Activated CD8-positive, alpha-beta T cell treated with anti-CD3 and anti-CD28 coated beads for 36 hours (primary cell): ENCODE data around the gene MRM2. TPM values are rescaled to one million over a fixed set of nuclear protein-coding genes. Genes with fewer than 3 reads are reported as not detected.

Source experiments
- ATAC-seq: fragments of 200-7000 bp; cut with Tn5 transposase; one replicate; pipeline ENCODE4 v1.10.0; 2021; ENCODE audit warnings: mild to moderate bottlenecking, moderate library complexity
- CTCF ChIA-PET: fragments of 350-600 bp; sonication (Branson Sonifier 250); formaldehyde crosslinking; loops from one replicate; lab custom pipeline; 2021; ENCODE audit warnings: antibody characterized with exemption; lab: Charles Lee
- POLR2A ChIA-PET: fragments of 350-600 bp; sonication (Branson Sonifier 250); formaldehyde crosslinking; loops from one replicate; lab custom pipeline; 2021; ENCODE audit warnings: antibody characterized with exemption; lab: Charles Lee
- DNase-seq: peaks from one replicate; pipeline ENCODE4 v3.0.0-alpha.2; 2020
- H3K27ac Mint-ChIP-seq: one replicate; pipeline ENCODE4 v1.8.0; 2021; ENCODE audit warnings: mild to moderate bottlenecking, mixed read lengths
- H3K27me3 Mint-ChIP-seq: one replicate; pipeline ENCODE4 v1.8.0; 2021; ENCODE audit warnings: mixed read lengths
- H3K36me3 Mint-ChIP-seq: one replicate; pipeline ENCODE4 v1.8.0; 2021; ENCODE audit warnings: low read depth, mixed read lengths
- H3K4me1 Mint-ChIP-seq: one replicate; pipeline ENCODE4 v1.8.0; 2021; ENCODE audit warnings: low read depth, mixed read lengths
- H3K4me3 Mint-ChIP-seq: one replicate; pipeline ENCODE4 v1.8.0; 2021; ENCODE audit warnings: mild to moderate bottlenecking, moderate library complexity, mixed read lengths
- H3K9me3 Mint-ChIP-seq: one replicate; pipeline ENCODE4 v1.8.0; 2021; ENCODE audit warnings: mixed read lengths
- intact Hi-C: fragments of 100-400 bp; cut with micrococcal nuclease; formaldehyde crosslinking; loops from one replicate; pipeline ENCODE4 v1.10.0; 2022
- total RNA-seq, 2 experiments: library from RNA; stranded (reverse); gene quantifications; one replicate each; pipeline ENCODE4 v1.2.3, GENCODE V29; 2021
- TF ChIP-seq, protein P1 (sequence below): fragments of 200-600 bp; IDR thresholded peaks from one replicate; pipeline ENCODE4 v1.8.0; 2022; ENCODE audit warnings: antibody characterized with exemption, mild to moderate bottlenecking

MRM2 gene
- total RNA-seq, 2 experiments from 2014 or later: 30.3 to 31.9 TPM

DNA sequence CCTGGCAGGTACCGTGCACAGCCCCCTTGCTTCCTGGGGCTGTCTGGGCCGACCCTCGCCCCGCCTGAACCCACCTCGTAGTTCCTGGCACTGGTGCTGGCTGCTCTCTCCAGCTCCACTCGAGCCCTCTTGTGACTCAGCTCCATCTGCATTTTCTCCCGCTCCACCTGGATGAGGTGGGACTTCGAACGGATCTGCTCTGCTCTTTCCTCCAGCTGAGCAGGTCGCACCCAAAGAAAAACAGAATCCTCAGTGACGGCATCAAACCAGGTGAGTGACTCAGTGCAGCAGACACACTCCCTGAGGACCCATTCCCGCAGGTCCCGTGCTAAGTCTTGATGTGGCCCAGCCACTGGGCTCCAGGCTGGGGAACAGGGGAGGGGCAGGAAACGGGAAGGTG is 16.7 kb downstream of the MRM2 start:
- Mint-ChIP-seq H3K9me3 (no peaks in the 10 kb centered on the region), H3K4me3 (no peak overlapping the region), H3K36me3 (peaks cover 23% of the 10 kb centered on the region), H3K4me1 (peaks cover 8% of the 10 kb centered on the region), H3K27me3 (no peaks in the 10 kb centered on the region), H3K27ac (no peak overlapping the region)
- TF ChIP-seq, protein P1, sequence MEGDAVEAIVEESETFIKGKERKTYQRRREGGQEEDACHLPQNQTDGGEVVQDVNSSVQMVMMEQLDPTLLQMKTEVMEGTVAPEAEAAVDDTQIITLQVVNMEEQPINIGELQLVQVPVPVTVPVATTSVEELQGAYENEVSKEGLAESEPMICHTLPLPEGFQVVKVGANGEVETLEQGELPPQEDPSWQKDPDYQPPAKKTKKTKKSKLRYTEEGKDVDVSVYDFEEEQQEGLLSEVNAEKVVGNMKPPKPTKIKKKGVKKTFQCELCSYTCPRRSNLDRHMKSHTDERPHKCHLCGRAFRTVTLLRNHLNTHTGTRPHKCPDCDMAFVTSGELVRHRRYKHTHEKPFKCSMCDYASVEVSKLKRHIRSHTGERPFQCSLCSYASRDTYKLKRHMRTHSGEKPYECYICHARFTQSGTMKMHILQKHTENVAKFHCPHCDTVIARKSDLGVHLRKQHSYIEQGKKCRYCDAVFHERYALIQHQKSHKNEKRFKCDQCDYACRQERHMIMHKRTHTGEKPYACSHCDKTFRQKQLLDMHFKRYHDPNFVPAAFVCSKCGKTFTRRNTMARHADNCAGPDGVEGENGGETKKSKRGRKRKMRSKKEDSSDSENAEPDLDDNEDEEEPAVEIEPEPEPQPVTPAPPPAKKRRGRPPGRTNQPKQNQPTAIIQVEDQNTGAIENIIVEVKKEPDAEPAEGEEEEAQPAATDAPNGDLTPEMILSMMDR: no peak
- no peak for ATAC-seq
- POLR2A ChIA-PET: no interaction called here
- DNase-seq: no peak
- CTCF ChIA-PET: no interaction called here
- intact Hi-C loops: no loop called here

DNA sequence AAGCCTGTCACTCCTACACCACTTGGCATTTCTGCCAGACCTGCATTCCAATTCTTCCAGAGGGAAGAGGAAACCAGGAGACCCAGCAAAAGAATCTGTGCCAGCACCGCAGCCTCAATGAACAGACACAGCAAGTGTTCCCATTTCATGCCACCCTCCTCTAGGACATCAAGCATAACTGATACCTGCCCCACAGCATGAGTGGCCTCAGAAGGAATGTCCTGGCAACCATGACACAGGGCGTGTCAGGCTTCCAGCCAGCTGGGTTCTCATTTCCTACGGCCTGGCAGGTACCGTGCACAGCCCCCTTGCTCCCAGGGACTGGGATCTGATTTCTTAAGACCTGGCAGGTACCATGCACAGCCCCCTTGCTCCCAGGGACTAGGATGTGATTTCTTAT is 17.1 kb downstream of the MRM2 start:
- CTCF ChIA-PET: no interaction called here

DNA sequence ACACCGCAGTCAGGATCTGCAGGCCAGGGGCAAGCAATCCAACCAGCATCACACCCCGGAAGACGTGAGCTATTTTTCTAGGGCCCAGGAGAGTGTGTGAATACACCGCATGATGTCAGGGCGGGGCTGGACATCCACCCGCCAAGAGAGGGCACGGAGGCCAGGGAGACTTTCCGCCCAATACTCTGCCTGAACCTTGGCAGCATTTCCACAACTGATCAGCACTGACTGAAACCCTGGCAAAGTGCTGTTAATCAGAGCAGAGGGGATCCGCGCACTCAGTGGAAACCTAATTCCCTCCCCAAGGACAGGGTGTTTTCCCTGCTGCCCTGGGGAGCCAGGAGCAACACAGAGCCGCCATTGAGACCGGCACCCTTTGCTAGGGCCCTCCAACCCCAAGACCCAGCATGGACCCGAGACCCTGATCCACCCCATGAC is 17.5 kb downstream of the MRM2 start:
- H3K36me3 Mint-ChIP-seq: peaks cover 17% of the 10 kb centered on the region
- intact Hi-C loops: no loop called here
- no peaks in the 10 kb centered on the region for H3K27me3 Mint-ChIP-seq
- ChIA-PET CTCF (no interaction called here), POLR2A (interaction anchor here (1.0 kb wide), 1 partner anchor 8 kb away, joined by 3 read pairs; the partner anchor contains the start of gene MAD1L1)
- TF ChIP-seq, protein P1: no peak
- no peak overlapping the region for H3K4me3 Mint-ChIP-seq
- H3K9me3 Mint-ChIP-seq: no peaks in the 10 kb centered on the region
- no peak overlapping the region for H3K27ac Mint-ChIP-seq
- ATAC-seq: no peak
- peaks cover 3% of the 10 kb centered on the region for H3K4me1 Mint-ChIP-seq
- DNase-seq: no peak

More for the DNA sequence above, 17.1 kb downstream of the MRM2 start:
- H3K4me3 Mint-ChIP-seq: no peak overlapping the region
- no peak for DNase-seq
- H3K9me3 Mint-ChIP-seq: no peaks in the 10 kb centered on the region
- ATAC-seq: no peak
- intact Hi-C loops: no loop called here
- H3K4me1 Mint-ChIP-seq: peaks cover 4% of the 10 kb centered on the region
- peaks cover 20% of the 10 kb centered on the region for H3K36me3 Mint-ChIP-seq
- no peak overlapping the region for H3K27ac Mint-ChIP-seq
- POLR2A ChIA-PET: no interaction called here
- TF ChIP-seq, protein P1: no peak
- no peaks in the 10 kb centered on the region for H3K27me3 Mint-ChIP-seq

DNA sequence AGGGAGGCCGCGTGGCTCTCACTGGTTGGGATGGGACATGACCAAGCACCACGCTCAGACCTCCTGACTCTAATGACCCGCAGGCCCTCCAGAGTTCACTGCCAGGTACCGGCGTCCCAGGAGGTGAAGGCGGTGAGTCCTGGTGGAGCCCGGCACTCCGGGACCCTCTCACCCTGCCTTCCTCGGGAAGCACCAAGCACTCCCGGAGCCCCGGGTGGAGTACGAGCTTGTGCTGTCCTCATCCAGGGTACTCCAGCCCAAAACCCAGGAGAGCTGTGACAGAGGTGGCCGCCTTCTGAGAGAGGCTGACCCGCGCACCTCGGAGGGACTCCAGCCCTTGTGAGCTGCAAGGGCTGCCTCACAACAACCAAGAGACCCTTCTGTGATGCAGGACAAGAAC is 18.7 kb downstream of the MRM2 start:
- DNase-seq (no peak), ATAC-seq (no peak)
- Mint-ChIP-seq H3K27ac (no peak overlapping the region), H3K4me3 (no peak overlapping the region), H3K4me1 (peaks cover 2% of the 10 kb centered on the region), H3K36me3 (peaks cover 16% of the 10 kb centered on the region), H3K27me3 (no peaks in the 10 kb centered on the region), H3K9me3 (no peaks in the 10 kb centered on the region)
- TF ChIP-seq, protein P1: no peak
- intact Hi-C loops: no loop called here
- ChIA-PET POLR2A (interaction anchor here (1.0 kb wide), 1 partner anchor 10 kb away, joined by 3 read pairs; the partner anchor contains the start of gene MAD1L1), CTCF (no interaction called here)

DNA sequence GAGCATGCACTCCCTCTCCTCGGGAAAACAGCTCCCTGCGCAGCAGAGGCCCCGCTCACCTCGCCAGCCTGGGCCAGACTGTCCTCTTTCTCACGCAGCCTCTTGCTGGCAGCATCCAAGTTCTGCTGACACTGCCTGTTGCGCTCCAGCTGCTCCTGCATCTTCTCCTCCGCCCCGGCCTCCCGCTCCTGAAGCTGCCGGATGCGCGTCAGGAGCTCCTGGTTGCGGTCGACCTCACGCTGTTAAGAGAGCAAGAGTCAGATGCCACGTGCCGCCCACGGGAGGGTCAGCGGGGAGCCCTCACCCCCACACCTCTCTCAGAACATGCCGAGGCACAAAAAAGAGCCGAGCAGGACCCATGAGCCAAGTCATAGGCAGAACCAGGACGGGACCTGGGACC is 19.5 kb downstream of the MRM2 start:
- Mint-ChIP-seq H3K9me3 (no peaks in the 10 kb centered on the region), H3K27ac (no peak overlapping the region), H3K4me3 (no peak overlapping the region), H3K27me3 (no peaks in the 10 kb centered on the region), H3K36me3 (peaks cover 11% of the 10 kb centered on the region), H3K4me1 (no peaks in the 10 kb centered on the region)
- ChIA-PET CTCF (no interaction called here), POLR2A (no interaction called here)
- intact Hi-C loops: no loop called here
- ATAC-seq: no peak
- DNase-seq: no peak
- TF ChIP-seq, protein P1: no peak
